ENCODE data around the gene KLHL3. TPM values are rescaled to one million over a fixed set of nuclear protein-coding genes. Genes with fewer than 3 reads are reported as not detected.

KLHL3 gene
- total and polyA plus RNA-seq, 2 experiments from 2014 or later: 4.9 to 10.8 TPM

DNA sequence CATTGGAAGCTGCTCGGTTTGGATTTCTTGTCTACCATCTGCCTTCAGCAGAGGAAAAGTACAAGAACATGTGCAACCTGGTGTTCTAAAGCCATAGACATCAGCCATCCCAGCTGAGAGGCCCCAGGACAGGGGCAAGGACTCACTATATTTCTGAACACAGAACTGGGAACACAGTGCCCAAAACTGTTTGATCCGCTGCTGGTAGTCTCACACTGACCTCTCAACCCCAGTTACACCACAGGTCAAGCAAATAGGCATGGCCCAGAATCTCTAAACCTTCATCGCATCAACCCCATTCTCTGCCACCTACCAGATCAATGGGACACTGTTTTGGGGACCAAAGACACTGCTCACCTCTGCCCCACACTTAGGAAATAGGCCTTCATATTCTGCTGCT, 2.0 kb downstream of the KLHL3 start:
- TF ChIP-seq, protein P1, sequence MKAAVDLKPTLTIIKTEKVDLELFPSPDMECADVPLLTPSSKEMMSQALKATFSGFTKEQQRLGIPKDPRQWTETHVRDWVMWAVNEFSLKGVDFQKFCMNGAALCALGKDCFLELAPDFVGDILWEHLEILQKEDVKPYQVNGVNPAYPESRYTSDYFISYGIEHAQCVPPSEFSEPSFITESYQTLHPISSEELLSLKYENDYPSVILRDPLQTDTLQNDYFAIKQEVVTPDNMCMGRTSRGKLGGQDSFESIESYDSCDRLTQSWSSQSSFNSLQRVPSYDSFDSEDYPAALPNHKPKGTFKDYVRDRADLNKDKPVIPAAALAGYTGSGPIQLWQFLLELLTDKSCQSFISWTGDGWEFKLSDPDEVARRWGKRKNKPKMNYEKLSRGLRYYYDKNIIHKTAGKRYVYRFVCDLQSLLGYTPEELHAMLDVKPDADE (IDR thresholded peaks at IDR 0.05): no peak
- TF ChIP-seq ZNF114 (CRISPR knock-in tag; IDR thresholded peaks at IDR 0.05): no peak
- no peak for TF ChIP-seq JUNB (IDR thresholded peaks at IDR 0.05; ENCODE audit: unreplicated experiment)
- TF ChIP-seq STAT1 (IDR thresholded peaks at IDR 0.05; ENCODE audit: unreplicated experiment): no peak
- TF ChIP-seq, protein P2, sequence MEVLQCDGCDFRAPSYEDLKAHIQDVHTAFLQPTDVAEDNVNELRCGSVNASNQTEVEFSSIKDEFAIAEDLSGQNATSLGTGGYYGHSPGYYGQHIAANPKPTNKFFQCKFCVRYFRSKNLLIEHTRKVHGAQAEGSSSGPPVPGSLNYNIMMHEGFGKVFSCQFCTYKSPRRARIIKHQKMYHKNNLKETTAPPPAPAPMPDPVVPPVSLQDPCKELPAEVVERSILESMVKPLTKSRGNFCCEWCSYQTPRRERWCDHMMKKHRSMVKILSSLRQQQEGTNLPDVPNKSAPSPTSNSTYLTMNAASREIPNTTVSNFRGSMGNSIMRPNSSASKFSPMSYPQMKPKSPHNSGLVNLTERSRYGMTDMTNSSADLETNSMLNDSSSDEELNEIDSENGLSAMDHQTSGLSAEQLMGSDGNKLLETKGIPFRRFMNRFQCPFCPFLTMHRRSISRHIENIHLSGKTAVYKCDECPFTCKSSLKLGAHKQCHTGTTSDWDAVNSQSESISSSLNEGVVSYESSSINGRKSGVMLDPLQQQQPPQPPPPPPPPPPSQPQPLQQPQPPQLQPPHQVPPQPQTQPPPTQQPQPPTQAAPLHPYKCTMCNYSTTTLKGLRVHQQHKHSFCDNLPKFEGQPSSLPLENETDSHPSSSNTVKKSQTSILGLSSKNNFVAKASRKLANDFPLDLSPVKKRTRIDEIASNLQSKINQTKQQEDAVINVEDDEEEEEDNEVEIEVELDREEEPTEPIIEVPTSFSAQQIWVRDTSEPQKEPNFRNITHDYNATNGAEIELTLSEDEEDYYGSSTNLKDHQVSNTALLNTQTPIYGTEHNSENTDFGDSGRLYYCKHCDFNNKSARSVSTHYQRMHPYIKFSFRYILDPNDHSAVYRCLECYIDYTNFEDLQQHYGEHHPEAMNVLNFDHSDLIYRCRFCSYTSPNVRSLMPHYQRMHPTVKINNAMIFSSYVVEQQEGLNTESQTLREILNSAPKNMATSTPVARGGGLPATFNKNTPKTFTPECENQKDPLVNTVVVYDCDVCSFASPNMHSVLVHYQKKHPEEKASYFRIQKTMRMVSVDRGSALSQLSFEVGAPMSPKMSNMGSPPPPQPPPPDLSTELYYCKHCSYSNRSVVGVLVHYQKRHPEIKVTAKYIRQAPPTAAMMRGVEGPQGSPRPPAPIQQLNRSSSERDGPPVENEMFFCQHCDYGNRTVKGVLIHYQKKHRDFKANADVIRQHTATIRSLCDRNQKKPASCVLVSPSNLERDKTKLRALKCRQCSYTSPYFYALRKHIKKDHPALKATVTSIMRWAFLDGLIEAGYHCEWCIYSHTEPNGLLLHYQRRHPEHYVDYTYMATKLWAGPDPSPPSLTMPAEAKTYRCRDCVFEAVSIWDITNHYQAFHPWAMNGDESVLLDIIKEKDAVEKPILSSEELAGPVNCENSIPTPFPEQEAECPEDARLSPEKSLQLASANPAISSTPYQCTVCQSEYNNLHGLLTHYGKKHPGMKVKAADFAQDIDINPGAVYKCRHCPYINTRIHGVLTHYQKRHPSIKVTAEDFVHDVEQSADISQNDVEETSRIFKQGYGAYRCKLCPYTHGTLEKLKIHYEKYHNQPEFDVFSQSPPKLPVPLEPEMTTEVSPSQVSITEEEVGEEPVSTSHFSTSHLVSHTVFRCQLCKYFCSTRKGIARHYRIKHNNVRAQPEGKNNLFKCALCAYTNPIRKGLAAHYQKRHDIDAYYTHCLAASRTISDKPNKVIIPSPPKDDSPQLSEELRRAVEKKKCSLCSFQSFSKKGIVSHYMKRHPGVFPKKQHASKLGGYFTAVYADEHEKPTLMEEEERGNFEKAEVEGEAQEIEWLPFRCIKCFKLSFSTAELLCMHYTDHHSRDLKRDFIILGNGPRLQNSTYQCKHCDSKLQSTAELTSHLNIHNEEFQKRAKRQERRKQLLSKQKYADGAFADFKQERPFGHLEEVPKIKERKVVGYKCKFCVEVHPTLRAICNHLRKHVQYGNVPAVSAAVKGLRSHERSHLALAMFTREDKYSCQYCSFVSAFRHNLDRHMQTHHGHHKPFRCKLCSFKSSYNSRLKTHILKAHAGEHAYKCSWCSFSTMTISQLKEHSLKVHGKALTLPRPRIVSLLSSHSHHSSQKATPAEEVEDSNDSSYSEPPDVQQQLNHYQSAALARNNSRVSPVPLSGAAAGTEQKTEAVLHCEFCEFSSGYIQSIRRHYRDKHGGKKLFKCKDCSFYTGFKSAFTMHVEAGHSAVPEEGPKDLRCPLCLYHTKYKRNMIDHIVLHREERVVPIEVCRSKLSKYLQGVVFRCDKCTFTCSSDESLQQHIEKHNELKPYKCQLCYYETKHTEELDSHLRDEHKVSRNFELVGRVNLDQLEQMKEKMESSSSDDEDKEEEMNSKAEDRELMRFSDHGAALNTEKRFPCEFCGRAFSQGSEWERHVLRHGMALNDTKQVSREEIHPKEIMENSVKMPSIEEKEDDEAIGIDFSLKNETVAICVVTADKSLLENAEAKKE (CRISPR knock-in tag; IDR thresholded peaks at IDR 0.05): no peak
- TF ChIP-seq, protein P3, sequence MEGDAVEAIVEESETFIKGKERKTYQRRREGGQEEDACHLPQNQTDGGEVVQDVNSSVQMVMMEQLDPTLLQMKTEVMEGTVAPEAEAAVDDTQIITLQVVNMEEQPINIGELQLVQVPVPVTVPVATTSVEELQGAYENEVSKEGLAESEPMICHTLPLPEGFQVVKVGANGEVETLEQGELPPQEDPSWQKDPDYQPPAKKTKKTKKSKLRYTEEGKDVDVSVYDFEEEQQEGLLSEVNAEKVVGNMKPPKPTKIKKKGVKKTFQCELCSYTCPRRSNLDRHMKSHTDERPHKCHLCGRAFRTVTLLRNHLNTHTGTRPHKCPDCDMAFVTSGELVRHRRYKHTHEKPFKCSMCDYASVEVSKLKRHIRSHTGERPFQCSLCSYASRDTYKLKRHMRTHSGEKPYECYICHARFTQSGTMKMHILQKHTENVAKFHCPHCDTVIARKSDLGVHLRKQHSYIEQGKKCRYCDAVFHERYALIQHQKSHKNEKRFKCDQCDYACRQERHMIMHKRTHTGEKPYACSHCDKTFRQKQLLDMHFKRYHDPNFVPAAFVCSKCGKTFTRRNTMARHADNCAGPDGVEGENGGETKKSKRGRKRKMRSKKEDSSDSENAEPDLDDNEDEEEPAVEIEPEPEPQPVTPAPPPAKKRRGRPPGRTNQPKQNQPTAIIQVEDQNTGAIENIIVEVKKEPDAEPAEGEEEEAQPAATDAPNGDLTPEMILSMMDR (conservative IDR thresholded peaks at IDR 0.05; ENCODE audit: low read depth in 2 of 2): no peak
- TF ChIP-seq, protein P4, sequence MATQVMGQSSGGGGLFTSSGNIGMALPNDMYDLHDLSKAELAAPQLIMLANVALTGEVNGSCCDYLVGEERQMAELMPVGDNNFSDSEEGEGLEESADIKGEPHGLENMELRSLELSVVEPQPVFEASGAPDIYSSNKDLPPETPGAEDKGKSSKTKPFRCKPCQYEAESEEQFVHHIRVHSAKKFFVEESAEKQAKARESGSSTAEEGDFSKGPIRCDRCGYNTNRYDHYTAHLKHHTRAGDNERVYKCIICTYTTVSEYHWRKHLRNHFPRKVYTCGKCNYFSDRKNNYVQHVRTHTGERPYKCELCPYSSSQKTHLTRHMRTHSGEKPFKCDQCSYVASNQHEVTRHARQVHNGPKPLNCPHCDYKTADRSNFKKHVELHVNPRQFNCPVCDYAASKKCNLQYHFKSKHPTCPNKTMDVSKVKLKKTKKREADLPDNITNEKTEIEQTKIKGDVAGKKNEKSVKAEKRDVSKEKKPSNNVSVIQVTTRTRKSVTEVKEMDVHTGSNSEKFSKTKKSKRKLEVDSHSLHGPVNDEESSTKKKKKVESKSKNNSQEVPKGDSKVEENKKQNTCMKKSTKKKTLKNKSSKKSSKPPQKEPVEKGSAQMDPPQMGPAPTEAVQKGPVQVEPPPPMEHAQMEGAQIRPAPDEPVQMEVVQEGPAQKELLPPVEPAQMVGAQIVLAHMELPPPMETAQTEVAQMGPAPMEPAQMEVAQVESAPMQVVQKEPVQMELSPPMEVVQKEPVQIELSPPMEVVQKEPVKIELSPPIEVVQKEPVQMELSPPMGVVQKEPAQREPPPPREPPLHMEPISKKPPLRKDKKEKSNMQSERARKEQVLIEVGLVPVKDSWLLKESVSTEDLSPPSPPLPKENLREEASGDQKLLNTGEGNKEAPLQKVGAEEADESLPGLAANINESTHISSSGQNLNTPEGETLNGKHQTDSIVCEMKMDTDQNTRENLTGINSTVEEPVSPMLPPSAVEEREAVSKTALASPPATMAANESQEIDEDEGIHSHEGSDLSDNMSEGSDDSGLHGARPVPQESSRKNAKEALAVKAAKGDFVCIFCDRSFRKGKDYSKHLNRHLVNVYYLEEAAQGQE (IDR thresholded peaks at IDR 0.05; ENCODE audit: unreplicated experiment): no peak
- H3K4me1 ChIP-seq (ENCODE audit: insufficient read depth): peaks cover 17% of the 10 kb centered on the region
- H3K9me2 ChIP-seq (ENCODE audit: insufficient read depth): no peaks in the 10 kb centered on the region
- Mint-ChIP-seq H3K36me3 (ENCODE audit: low read depth) (no peaks in the 10 kb centered on the region), H3K9me3 (peaks cover 6% of the 10 kb centered on the region), H3K27ac (no peak overlapping the region), H3K27me3 (ENCODE audit: insufficient read depth, low read depth, poor library complexity) (peaks cover 2% of the 10 kb centered on the region), H3K4me3 (no peak overlapping the region), H3K4me1 (peaks cover 21% of the 10 kb centered on the region; the same call in 2 of the 3 replicates)
- no peaks in the 10 kb centered on the region for H3K36me3 ChIP-seq (ENCODE audit: insufficient read depth)
- no peaks in the 10 kb centered on the region for H3K27me3 ChIP-seq (ENCODE audit: insufficient read depth)
- peak overlapping the region; percentile 67; the same call in 1 of the 2 replicates for H3K4me3 ChIP-seq
- no peak for DNase-seq (ENCODE audit: low spot score)
- H2AFZ ChIP-seq: no peak overlapping the region
- H3K27ac ChIP-seq (ENCODE audit: low read depth): no peak overlapping the region
- no peaks in the 10 kb centered on the region for H3F3A ChIP-seq (replicated peaks; ENCODE audit: low read depth)
- H4K20me1 ChIP-seq (replicated peaks; ENCODE audit: insufficient read depth): no peaks in the 10 kb centered on the region; the same call in 1 of the 2 replicates
- H3K79me2 ChIP-seq (replicated peaks; ENCODE audit: insufficient read depth): peaks cover 57% of the 10 kb centered on the region
- ATAC-seq: no peak
- peak overlapping the region; percentile 85 for H3K4me2 ChIP-seq

Data from GM23338 (cell line).